ENCODE data around the gene SCNN1B.
"Not testable (repeated sequence)": the region's sequence is repeated elsewhere in the genome, so short reads cannot be mapped to it uniquely, and the experiment has no call there.

SCNN1B gene

GRCh38 chr16:23375643-23376042 is 73.5 kb downstream of the SCNN1B start:
- no peak overlapping the region for H3K27ac ChIP-seq
- no peak for DNase-seq (ENCODE audit: low read depth, low spot score)

- no peak for DNase-seq (ENCODE audit: low read depth, low spot score)
- H3K27ac ChIP-seq = no peak overlapping the region
Measured at GRCh38 chr16:23377071-23377931, 75.2 kb downstream of the SCNN1B start.

- H3K27ac ChIP-seq = no peak overlapping the region
- DNase-seq (ENCODE audit: low read depth, low spot score) = no peak
Measured at GRCh38 chr16:23378256-23378655, 76.2 kb downstream of the SCNN1B start.

- H3K27ac ChIP-seq = no peak overlapping the region
- DNase-seq (ENCODE audit: low read depth, low spot score) = no peak
Measured at GRCh38 chr16:23378921-23379320, 76.8 kb downstream of the SCNN1B start.

GRCh38 chr16:23379707-23380106 is 77.6 kb downstream of the SCNN1B start:
- H3K27ac ChIP-seq = no peak overlapping the region
- DNase-seq (ENCODE audit: low read depth, low spot score) = no peak

GRCh38 chr16:23380501-23380951 is 78.4 kb downstream of the SCNN1B start:
- H3K27ac ChIP-seq = no peak overlapping the region
- DNase-seq (ENCODE audit: low read depth, low spot score) = no peak

GRCh38 chr16:23381702-23382101 is 79.6 kb downstream of the SCNN1B start:
- DNase-seq (ENCODE audit: low read depth, low spot score); H3K27ac ChIP-seq: not testable (repeated sequence)

GRCh38 chr16:23382279-23382678 is 80.2 kb downstream of the SCNN1B start:
- H3K27ac ChIP-seq = no peak overlapping the region
- DNase-seq (ENCODE audit: low read depth, low spot score) = no peak

- H3K27ac ChIP-seq = no peak overlapping the region
- no peak for DNase-seq (ENCODE audit: low read depth, low spot score)
Measured at GRCh38 chr16:23383881-23384280, 81.8 kb downstream of the SCNN1B start.

GRCh38 chr16:23384878-23385277 is 82.8 kb downstream of the SCNN1B start:
- H3K27ac ChIP-seq = no peak overlapping the region
- DNase-seq (ENCODE audit: low read depth, low spot score) = peak; percentile 67

GRCh38 chr16:23385441-23385840 is 83.3 kb downstream of the SCNN1B start:
- no peak for DNase-seq (ENCODE audit: low read depth, low spot score)
- no peak overlapping the region for H3K27ac ChIP-seq

- DNase-seq (ENCODE audit: low read depth, low spot score) = no peak
- no peak overlapping the region for H3K27ac ChIP-seq
Measured at GRCh38 chr16:23387666-23388065, 85.6 kb downstream of the SCNN1B start.

GRCh38 chr16:23388786-23389185 is 86.7 kb downstream of the SCNN1B start:
- H3K27ac ChIP-seq = no peak overlapping the region
- no peak for DNase-seq (ENCODE audit: low read depth, low spot score)

- no peak overlapping the region for H3K27ac ChIP-seq
Measured at GRCh38 chr16:23389201-23389600, 87.1 kb downstream of the SCNN1B start.

GRCh38 chr16:23389936-23390335 is 87.8 kb downstream of the SCNN1B start:
- DNase-seq (ENCODE audit: low read depth, low spot score); H3K27ac ChIP-seq: not testable (repeated sequence)

More at GRCh38 chr16:23389201-23389600, 87.1 kb downstream of the SCNN1B start:
- DNase-seq (ENCODE audit: low read depth, low spot score) = no peak

GRCh38 chr16:23391381-23392222 is 89.5 kb downstream of the SCNN1B start:
- DNase-seq (ENCODE audit: low read depth, low spot score) = no peak
- H3K27ac ChIP-seq = peak overlapping the region; percentile 15

GRCh38 chr16:23392223-23392600 is 90.1 kb downstream of the SCNN1B start:
- no peak overlapping the region for H3K27ac ChIP-seq
- no peak for DNase-seq (ENCODE audit: low read depth, low spot score)

GRCh38 chr16:23394141-23394831 is 92.2 kb downstream of the SCNN1B start:
- no peak overlapping the region for H3K27ac ChIP-seq
- no peak for DNase-seq (ENCODE audit: low read depth, low spot score)

- no peak for DNase-seq (ENCODE audit: low read depth, low spot score)
Measured at GRCh38 chr16:23395732-23396131, 93.6 kb downstream of the SCNN1B start.

GRCh38 chr16:23397464-23397863 is 95.4 kb downstream of the SCNN1B start:
- no peak for DNase-seq (ENCODE audit: low read depth, low spot score)
- no peak overlapping the region for H3K27ac ChIP-seq

More at GRCh38 chr16:23395732-23396131, 93.6 kb downstream of the SCNN1B start:
- no peak overlapping the region for H3K27ac ChIP-seq
